ENCODE results near the gene CYP3A4. TPM values are rescaled to one million over a fixed set of nuclear protein-coding genes. Genes with fewer than 3 reads are reported as not detected.
A peak's percentile ranks its signal among the peaks of the same experiment; 100 is the strongest.

Gene CYP3A4
- total RNA-seq, 2 donors from 2014 or later: 0.99 to 267 TPM

DNA sequence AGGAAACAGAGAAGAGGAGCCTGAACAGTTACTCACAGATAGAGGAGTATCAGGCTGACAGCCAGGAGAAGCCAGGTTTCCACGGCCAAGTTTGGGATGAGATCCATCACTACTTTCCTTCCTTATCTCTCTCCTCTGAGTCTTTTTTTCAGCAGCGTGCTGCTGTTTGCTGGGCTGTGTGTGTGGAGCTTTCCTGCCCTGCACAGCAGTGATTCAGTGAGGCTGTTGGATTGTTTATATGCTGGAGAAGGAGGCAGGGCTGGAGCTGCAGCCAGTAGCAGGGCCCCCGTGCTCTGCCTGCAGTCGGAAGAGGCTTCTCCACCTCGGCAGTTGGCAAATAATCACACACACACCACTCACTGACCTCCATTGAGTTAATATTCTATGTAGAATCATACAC lies 49.0 kb downstream of the CYP3A4 start, which contains the start of gene CYP3A7:
Gene CYP3A7 (minus strand): TSS at position 210 of the 400 bp plus-strand sequence. CDS start 103 bp downstream, at position 107.
- Histone ChIP-seq H3K27ac (no peak within 1 kb of the TSS), H3K27me3 (no peaks in the 10 kb centered on the region), H3K36me3 (replicated peaks in 1 of 2; ENCODE audit: insufficient read depth in 1 of 2, low read depth in 2 of 2) (no peaks in the 10 kb centered on the region), H3K9me3 (no peaks in the 10 kb centered on the region), H3K4me1 (peaks cover 34% of the 10 kb centered on the region), H3K4me3 (no peak within 1 kb of the TSS)
- 85 to 86% methylated on average over 5 of the region's 5 CpGs for WGBS, 2 donors
- no peak for DNase-seq
- intact Hi-C loops (cut with DNase I): no loop called here
- ATAC-seq: no peak
- TF ChIP-seq, protein P1, sequence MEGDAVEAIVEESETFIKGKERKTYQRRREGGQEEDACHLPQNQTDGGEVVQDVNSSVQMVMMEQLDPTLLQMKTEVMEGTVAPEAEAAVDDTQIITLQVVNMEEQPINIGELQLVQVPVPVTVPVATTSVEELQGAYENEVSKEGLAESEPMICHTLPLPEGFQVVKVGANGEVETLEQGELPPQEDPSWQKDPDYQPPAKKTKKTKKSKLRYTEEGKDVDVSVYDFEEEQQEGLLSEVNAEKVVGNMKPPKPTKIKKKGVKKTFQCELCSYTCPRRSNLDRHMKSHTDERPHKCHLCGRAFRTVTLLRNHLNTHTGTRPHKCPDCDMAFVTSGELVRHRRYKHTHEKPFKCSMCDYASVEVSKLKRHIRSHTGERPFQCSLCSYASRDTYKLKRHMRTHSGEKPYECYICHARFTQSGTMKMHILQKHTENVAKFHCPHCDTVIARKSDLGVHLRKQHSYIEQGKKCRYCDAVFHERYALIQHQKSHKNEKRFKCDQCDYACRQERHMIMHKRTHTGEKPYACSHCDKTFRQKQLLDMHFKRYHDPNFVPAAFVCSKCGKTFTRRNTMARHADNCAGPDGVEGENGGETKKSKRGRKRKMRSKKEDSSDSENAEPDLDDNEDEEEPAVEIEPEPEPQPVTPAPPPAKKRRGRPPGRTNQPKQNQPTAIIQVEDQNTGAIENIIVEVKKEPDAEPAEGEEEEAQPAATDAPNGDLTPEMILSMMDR (IDR thresholded peaks at IDR 0.05): no peak
- no peak for TF ChIP-seq POLR2A (IDR thresholded peaks at IDR 0.05)

DNA sequence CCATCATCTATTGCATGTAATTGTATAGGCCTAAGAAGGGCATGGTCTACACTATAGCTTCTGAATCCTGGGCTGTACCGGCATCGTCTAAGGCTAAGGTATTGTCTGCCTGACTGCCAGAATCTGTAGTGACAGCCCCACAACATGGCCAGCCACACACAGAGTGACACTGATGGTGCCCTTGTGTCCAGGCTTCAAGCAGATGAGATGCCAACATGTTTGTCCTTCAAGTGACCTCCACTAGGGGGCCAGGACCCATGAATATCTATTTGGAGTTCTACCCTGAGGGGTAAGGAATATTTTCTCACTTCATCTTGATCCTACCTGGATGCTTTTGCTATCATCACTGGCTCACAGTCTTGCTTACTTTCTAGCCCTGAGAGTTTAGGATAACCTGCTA lies 50.5 kb downstream of the CYP3A4 start:
- peak overlapping the region; percentile 11 to 43 (median 23) for H3K27ac ChIP-seq
- ATAC-seq: no peak
- no peaks in the 10 kb centered on the region for H3K27me3 ChIP-seq

DNA sequence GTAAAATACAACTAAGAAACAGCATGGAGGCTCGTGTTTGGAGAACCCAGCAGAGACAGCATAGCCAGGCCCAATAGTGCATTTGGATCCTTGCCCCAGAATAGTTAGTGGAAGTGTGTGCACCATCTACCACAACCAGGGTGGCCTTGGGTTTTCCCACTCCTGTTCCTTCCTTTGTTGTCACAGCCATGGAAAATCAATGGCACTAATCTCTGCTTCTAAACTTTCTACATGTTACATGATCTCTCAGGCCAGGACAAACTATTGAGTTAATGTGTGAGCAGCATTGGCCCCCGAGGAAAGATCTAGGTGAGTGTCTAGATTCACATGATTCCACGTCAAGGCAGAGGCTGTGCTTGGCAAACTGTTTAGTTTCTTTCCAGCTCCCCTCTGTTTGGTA lies 51.0 kb downstream of the CYP3A4 start:
- no peaks in the 10 kb centered on the region for H3K9me3 ChIP-seq
- no peaks in the 10 kb centered on the region for H3K27me3 ChIP-seq
- intact Hi-C loops (cut with DNase I): no loop called here
- DNase-seq (peak in 3 of 4 donors; percentile 16 to 24 (median 22)), ATAC-seq (peak; percentile 51)
- no peaks in the 10 kb centered on the region for H3K36me3 ChIP-seq (replicated peaks in 1 of 2; ENCODE audit: insufficient read depth in 1 of 2, low read depth in 2 of 2)
- 25 to 28% methylated on average over 3 of the region's 3 CpGs for WGBS, 2 donors
- peak overlapping the region; percentile 11 to 43 (median 23) for H3K27ac ChIP-seq
- TF ChIP-seq, protein P1 (IDR thresholded peaks at IDR 0.05): no peak
- TF ChIP-seq POLR2A (IDR thresholded peaks at IDR 0.05): no peak
- peaks cover 54% of the 10 kb centered on the region for H3K4me1 ChIP-seq
- H3K4me3 ChIP-seq: no peak overlapping the region

More for the DNA sequence above, 50.5 kb downstream of the CYP3A4 start:
- no peak for DNase-seq
- Histone ChIP-seq H3K36me3 (replicated peaks in 1 of 2; ENCODE audit: insufficient read depth in 1 of 2, low read depth in 2 of 2) (no peaks in the 10 kb centered on the region), H3K4me1 (peaks cover 50% of the 10 kb centered on the region), H3K9me3 (no peaks in the 10 kb centered on the region), H3K4me3 (no peak overlapping the region)
- intact Hi-C loops (cut with DNase I): no loop called here
- 31 to 50% methylated on average over 2 of the region's 2 CpGs for WGBS, 2 donors
- TF ChIP-seq, protein P1 (IDR thresholded peaks at IDR 0.05): no peak
- no peak for TF ChIP-seq POLR2A (IDR thresholded peaks at IDR 0.05)

DNA sequence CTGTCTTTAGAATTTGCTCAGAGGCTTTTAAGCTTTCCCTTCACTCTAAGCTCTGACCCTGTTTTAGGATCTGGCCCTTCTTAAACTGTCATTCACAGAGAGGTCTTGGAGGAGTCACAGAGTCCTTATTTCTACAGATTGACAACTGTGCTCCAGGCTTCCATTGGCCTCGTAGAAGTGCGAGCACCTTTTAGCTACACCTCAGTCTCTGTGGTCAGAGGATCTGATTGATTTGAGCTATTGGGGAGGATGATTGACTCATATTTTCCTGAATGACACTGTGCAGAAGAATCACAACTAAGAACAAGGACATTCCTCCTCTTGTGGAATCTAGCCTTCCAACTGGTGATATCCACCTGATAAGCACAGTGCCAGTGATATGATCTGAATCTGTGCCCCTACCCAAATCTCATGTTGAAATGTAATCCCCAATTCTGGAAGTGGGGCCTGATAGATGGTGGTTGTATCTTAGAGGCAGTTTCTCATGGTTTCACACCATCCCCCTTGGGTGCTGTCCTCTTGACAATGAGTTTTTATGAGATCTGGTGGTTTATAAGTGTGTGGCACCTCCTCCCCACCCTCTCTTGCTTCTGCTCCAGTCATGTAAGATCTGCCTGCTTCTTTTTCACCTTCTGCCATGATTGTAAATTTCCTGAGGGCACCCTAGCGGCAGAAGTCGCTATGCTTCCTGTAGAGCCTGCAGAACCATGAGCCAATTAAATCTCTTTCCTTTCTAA lies 52.2 kb downstream of the CYP3A4 start:
- intact Hi-C loops (cut with DNase I): no loop called here
- no peaks in the 10 kb centered on the region for H3K9me3 ChIP-seq
- ATAC-seq: no peak
- H3K36me3 ChIP-seq (replicated peaks in 1 of 2; ENCODE audit: insufficient read depth in 1 of 2, low read depth in 2 of 2): no peaks in the 10 kb centered on the region
- H3K4me1 ChIP-seq: peaks cover 54% of the 10 kb centered on the region
- TF ChIP-seq, protein P1 (IDR thresholded peaks at IDR 0.05): no peak
- TF ChIP-seq POLR2A (IDR thresholded peaks at IDR 0.05): no peak
- no peak overlapping the region for H3K27ac ChIP-seq
- no peak overlapping the region for H3K4me3 ChIP-seq
- DNase-seq: no peak
- WGBS, 2 donors: 93 to 98% methylated on average over 4 of the region's 4 CpGs
- no peaks in the 10 kb centered on the region for H3K27me3 ChIP-seq

DNA sequence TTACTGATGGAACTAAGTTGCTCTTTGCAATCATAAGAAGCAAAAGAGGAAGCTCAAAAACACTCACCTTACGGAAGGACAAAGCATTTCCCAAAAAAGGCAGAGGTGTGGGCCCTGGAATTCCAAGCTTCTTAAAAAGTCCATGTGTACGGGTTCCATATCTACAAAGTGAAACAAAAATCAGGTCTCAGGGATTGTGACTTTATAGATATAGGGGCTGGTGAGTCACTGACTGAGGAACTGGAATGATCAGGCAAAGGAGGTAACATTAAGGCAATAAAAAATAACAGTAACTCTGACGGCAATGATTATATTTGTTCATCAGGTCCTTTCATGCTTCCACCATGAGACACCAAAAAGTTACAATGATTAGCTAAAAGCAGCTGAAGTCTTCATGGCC lies 53.0 kb downstream of the CYP3A4 start:
- ATAC-seq: no peak
- Histone ChIP-seq H3K27ac (no peak overlapping the region), H3K27me3 (no peaks in the 10 kb centered on the region), H3K4me3 (no peak overlapping the region), H3K36me3 (replicated peaks in 1 of 2; ENCODE audit: insufficient read depth in 1 of 2, low read depth in 2 of 2) (no peaks in the 10 kb centered on the region), H3K9me3 (no peaks in the 10 kb centered on the region), H3K4me1 (peaks cover 50% of the 10 kb centered on the region)
- intact Hi-C loops (cut with DNase I): no loop called here
- whole genome bisulfite sequencing, 2 donors: 81 to 96% methylated on average over 3 of the region's 3 CpGs
- DNase-seq: no peak
- TF ChIP-seq, protein P1 (IDR thresholded peaks at IDR 0.05): no peak
- no peak for TF ChIP-seq POLR2A (IDR thresholded peaks at IDR 0.05)
